Loucy (cell line): Measurements from ENCODE around the gene GCNT4.
"Not testable (repeated sequence)": the region's sequence is repeated elsewhere in the genome, so short reads cannot be mapped to it uniquely, and the experiment has no call there.

ENCODE experiments used
- CTCF ChIP-seq: fragments of 200-600 bp; sonication (generic); conservative IDR thresholded peaks from 2 replicates; pipeline ENCODE4 v1.5.1; 2014; ENCODE audit warnings: mild to moderate bottlenecking, antibody characterized with exemption, low read length
- EZH2phosphoT487 ChIP-seq: fragments of 200-600 bp; IDR thresholded peaks from 2 replicates; pipeline ENCODE4 v1.6.1; 2018; ENCODE audit warnings: antibody characterized with exemption, mild to moderate bottlenecking, moderate library complexity, borderline replicate concordance

DNA sequence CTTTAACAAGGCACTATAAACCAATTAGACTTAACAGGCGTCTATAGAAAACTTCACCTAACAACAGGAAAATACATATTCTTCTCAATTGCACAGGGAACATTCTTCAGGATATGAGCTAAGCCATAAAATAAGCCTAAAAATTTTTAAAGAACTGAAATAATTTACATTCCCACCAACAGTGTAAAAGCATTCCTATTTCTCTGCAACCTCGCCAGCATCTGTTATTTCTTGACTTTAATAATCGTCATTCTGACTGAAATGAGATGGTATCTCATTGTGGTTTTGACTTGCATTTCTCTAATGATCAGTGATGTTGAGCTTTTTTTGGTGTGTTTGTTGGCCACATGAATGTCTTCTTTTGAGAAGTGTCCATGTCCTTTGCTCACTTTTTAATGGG, 43.6 kb upstream of the GCNT4 start:
- not testable (repeated sequence) for TF ChIP-seq CTCF, EZH2phosphoT487
